Middle frontal gyrus (tissue), 1 donor: ENCODE data around the gene VSIG10L2.

Experiments used
- DNase-seq: peaks from one replicate; pipeline ENCODE4 v3.0.0-alpha.2; 2015; ENCODE audit warnings: low spot score; ENCODE audit errors: extremely low spot score

Gene VSIG10L2

GRCh38 chr11:125947419-125948277 is 1.8 kb downstream of the VSIG10L2 start:
- DNase-seq: no peak

GRCh38 chr11:125948278-125949051 is 2.6 kb downstream of the VSIG10L2 start:
- DNase-seq: no peak

DNA sequence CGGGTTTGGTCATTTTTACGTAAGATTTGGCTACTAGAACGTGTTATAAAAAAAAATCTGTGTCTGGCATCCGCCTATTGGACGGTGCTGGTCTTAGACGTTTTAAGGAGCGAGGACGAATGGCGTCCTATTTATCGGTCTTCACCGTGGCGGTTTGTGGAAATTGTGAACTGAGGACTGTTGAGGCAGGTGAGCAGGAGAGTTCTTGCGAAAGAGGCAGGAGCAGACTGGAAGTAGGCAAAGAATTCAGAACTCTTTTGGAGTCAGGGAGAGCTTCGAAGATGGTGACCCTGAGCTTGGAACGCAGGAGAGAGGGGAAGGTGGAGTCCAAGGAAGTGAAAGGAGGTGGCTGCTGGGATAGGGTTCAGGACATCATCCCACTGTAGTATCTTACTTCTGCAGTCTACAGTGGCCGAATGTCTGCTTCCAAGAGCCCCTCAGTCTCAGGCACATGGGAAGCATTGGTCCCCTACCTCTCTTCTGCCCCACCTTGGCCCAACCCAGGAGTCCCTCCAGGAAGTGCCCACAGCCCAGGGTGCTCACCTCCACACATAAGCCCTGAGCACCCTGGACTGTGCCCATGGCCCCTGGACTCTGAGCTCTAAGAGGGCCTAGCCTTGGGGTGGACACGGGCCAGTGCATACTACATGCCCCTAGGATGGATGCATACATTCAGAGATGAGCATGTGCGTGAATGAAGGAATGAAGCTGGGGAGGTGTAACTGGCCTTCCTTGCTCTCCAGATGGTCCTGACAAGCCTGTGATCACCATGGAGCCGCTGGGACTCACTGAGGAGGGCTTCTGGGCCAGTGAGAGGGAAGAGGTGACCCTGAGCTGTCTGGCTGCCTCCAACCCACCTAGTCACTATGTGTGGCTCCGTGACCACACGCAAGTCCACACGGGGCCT is 3.7 kb downstream of the VSIG10L2 start:
- no peak for DNase-seq

GRCh38 chr11:125950178-125950490 is 4.3 kb downstream of the VSIG10L2 start:
- DNase-seq: no peak

DNA sequence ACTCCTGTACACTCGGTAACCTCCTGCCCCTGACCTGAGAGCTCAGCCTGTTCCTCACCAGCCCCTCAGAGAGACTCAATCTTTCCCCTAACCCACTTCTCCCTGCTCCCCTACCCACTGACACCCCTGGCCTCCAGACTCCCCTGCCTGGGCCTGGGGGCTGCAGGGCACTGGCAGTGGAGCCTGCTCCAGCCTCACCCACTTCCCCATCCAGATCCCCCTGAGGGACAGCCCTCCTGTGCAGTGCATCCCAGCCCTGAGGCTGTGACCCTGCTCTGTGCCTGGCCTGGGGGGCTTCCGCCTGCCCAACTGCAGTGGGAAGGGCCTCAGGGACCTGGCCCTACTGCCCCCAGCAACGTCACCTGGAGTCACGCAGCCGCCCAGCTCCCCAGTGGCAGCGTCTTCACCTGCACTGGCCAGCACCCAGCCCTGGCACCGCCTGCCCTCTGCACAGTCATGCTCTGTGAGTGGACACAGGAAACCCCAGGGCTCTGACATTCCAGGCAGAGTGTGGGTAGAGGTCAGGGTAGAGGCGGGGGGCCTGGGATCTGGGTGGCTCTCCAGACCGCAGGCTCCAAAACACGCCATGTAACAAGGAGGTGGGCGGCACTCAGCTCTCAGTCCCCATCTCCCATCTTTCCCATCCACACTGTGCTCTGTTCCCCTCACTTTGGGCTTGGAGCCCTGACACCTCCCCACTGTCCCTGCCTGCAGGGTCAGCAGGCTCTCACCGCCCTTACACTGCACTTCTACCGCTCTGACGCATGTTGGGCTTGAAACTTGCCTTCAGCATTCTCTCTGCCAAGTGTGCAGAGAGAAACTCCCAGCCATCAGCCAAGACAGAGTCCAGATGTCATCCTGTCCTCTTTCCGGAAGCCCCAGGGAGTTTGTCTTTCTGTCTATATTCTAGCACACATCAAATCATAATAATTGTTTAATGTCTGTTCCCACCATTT is 5.1 kb downstream of the VSIG10L2 start:
- DNase-seq: no peak

DNA sequence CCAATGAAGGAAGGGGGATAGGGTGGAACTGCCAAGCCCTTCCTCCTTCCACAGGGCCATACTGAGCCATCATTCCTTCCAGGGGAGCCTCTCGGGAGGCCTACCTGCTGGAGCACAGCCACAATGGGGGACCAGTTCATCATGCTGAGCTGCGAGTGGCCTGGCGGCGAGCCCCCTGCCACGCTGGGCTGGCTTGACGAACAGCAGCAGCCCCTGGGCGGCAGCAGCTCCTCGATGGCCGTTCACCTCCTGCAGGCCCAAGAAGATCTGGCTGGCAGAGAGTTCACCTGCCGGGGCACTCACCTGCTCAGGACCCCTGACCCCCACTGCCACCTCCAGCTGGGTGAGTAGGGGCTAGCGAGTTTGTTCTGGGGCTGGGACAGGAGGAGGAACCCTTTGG is 5.9 kb downstream of the VSIG10L2 start:
- no peak for DNase-seq

DNA sequence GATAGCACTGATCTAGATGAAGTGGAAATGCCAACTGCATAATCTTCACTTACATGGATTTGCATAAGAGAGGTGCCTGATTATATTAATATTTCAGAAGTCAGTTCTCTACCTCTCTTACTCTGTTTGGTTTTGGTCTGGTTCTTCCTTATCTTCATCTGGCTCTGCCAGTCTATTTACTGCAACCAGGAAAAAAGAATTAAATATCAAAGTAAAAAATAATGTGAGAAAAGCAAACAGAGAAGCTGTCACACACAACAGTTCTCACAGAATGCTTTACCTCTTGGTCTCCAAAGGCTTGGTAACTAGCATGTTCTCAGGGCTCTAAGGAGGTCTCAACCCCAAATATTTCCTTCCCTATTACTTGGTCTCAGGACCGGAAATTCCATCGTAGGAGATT is 6.7 kb downstream of the VSIG10L2 start:
- DNase-seq: no peak

GRCh38 chr11:125952973-125953372 is 7.1 kb downstream of the VSIG10L2 start:
- no peak for DNase-seq

DNA sequence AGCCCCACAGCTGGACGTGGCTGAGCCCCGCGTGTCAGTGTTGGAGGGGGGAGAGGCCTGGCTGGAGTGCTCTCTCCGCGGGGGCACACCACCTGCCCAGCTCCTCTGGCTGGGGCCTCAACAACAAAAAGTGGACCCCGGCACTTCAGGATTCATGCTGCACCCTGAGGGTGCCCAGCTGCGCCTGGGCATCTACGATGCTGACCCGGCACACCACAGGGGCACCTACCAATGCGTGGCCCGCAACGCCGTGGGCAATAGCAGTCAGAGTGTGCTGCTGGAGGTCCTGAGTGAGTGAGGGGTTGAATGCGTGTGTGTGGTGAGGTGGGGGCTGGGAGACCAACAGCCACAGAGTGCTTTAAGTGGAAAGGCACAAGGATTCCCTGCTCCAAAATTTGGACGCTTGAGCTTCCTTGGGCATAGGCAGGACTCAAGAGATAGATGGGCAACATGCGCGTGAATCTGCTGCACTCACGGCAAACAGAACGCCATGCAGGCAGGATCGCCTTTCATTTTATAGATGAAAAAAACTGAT is 7.6 kb downstream of the VSIG10L2 start:
- no peak for DNase-seq

DNA sequence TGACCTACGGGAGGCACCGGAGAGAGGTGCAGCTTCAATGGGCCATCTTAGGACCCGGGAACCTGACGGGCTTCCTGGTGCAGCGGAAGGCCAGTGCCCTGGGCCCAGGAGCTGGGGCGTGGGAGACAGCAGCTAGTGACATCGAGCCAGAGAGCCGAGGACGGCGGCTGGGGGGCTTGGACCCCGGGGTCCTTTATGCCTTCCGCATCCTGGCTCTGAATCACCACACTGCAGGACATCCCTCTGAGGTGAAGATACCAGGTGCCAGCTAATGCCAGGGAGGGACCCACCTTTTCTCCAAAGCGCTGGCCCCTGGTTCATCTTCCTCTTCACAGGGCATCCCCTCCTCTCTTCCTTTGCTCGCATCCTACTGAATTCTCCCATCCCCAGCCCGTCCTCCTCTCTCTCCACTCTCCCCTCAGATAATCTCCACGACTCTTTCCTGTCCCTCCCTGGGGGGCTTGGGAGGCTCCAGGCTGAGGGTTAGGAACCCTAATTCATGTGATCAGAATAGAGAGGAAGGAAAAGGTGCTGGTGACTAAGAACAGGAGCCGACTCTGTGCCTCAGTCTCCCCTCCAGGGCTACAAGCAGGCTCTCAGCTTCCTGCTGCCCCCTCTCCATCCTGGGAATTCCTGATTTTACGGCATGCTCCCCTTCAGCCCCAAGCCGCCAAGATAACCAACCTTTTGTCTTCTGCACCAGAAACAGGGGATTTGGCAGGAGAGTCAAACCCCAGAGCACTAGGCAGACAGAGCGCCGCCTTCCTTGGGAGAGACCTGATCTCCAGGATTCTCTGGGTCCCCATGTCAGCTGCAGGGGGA is 8.5 kb downstream of the VSIG10L2 start:
- no peak for DNase-seq

GRCh38 chr11:125954945-125955640 is 9.2 kb downstream of the VSIG10L2 start:
- no peak for DNase-seq

- no peak for DNase-seq
Observed at GRCh38 chr11:125955856-125956255, 10.0 kb downstream of the VSIG10L2 start.

GRCh38 chr11:125956391-125957134 is 10.7 kb downstream of the VSIG10L2 start:
- peak; percentile 29 for DNase-seq

DNA sequence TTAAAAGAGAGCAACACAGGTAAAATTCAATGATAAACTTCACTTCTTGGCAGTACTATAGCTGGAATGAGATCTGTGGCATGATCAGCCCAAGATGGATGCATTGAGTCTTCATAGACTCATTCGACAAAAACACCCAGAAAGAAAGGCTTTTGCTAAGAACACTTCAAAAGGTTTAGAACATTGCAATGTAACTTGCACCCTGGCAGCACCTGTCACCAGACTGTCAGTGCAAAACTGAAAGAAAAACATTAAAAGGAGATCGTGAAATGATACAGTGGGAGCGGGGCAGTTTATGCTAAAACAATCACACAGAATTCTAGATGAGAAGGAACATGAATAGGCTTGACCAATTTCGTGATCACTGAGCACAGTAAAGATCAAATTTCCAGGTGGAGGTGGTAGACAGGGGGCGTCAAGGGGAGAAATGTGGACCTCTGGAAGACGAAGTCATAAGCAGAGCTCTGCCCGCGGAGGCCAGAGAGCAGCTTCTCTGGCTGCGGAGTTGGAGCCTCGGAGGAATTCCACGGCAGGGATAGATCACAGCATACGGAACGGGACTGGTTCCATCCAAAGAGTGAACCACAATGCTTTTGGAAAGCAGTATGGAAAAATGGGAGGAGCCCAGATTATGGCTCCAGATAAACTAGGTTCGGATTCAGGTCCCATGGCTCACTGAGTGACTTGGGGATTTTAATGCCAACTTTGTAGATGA is 11.9 kb downstream of the VSIG10L2 start:
- DNase-seq: no peak

DNA sequence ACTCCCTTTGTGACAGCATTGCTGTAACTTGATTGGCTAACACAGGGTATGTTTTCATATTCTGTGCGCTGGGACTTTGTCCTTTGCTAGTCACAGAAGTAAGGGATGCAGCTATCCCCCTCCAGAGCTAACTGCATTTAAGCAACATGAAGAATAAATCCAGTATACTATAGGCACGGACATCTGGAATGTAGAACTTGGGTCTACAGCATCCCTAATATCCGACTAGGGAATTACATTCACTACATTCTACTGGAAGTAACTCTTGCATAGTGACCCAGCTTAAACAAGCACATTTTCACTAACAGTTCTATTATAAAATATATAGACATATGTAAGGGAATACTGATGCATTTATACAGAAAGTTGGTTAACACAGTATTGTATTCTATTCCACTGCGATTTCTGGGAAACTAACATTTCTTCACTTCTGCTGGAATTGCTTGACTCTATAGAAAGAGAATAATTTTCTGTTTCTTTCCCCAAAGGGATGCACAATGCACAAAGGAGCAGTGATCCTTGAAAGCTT is 13.1 kb downstream of the VSIG10L2 start:
- DNase-seq: no peak

DNA sequence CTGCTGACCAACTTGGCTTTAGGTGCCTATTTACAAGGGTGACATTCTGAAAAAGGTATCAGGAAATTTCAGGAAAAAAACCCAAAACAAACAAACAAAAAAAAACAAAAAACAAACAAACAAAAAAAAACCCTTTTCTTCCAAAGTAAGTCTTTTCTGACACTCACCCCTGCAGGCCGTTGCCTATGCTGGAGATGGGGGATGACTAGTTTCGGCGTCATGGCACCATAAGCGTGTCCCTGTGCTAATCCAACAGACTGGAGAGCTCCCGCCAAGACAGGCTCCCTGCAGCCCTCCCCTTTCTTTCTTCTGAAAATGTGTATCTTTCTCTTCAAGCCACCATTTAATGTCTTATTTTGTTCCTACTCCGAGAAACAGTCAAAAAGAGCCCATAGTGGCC is 13.7 kb downstream of the VSIG10L2 start:
- no peak for DNase-seq

DNA sequence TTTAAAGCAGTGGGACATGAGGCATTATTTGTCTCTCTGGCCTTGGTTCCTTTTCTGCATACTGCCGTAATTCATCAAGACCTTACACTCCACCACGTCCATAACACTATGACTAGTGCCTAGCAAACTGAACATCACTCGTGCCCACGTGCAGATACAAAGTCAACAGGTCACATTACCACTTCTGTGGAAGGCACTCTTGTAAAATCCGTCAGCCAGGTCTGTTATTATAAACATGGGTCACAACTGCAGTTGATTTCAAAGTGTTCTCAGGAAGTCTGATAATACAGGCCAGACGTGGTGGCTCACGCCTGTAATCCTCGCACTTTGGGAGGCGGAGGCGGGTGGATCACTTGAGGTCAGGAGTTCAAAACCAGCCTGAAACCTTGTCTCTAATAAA is 14.1 kb downstream of the VSIG10L2 start:
- no peak for DNase-seq
